Measurements from ENCODE around the gene CCDC83. TPM values are rescaled to one million over a fixed set of nuclear protein-coding genes. Genes with fewer than 3 reads are reported as not detected.

Gene CCDC83
- total and polyA plus RNA-seq, 9 of the 15 experiments (the other 6 are each of a cell fraction or from before 2014, with no cell fraction given): not detected

- TF ChIP-seq RNF219 (CRISPR knock-in tag; IDR thresholded peaks at IDR 0.05) (no peak), FOSL1 (tag; conservative IDR thresholded peaks at IDR 0.05) (no peak), MAZ (CRISPR knock-in tag; conservative IDR thresholded peaks at IDR 0.05 in 1 of 2, IDR thresholded peaks at IDR 0.05 in 1 of 2) (peak; percentile 70 to 73; a peak in 3 of 4 replicates), SAFB (IDR thresholded peaks at IDR 0.05; ENCODE audit: borderline replicate concordance, low read depth, low read length) (no peak), ZMIZ1 (IDR thresholded peaks at IDR 0.05; ENCODE audit: low read depth in 2 of 2, low read length in 2 of 2) (no peak), FOXA3 (CRISPR knock-in tag; conservative IDR thresholded peaks at IDR 0.05 in 1 of 2, IDR thresholded peaks at IDR 0.05 in 1 of 2) (no peak), ZNF23 (CRISPR knock-in tag; IDR thresholded peaks at IDR 0.05) (no peak), NRF1 (conservative IDR thresholded peaks at IDR 0.05 in 1 of 2, IDR thresholded peaks at IDR 0.05 in 1 of 2) (peak; percentile 54 to 57; a peak in 2 of 4 replicates), TCF15 (CRISPR knock-in tag; IDR thresholded peaks at IDR 0.05) (no peak), HIVEP1 (CRISPR knock-in tag; IDR thresholded peaks at IDR 0.05) (no peak), YY1 (IDR thresholded peaks at IDR 0.05; ENCODE audit: borderline replicate concordance in 1 of 3, control insufficient read depth in 1 of 3, extremely low read depth in 1 of 3, insufficient read depth in 3 of 3, insufficient read length in 1 of 3, insufficient replicate concordance in 2 of 3, low read depth in 1 of 3, low read length in 2 of 3) (peak in 1 of 3 experiments; percentile 19), ZNF395 (CRISPR knock-in tag; IDR thresholded peaks at IDR 0.05) (no peak), EGR1 (conservative IDR thresholded peaks at IDR 0.05) (no peak), HSF4 (CRISPR knock-in tag; IDR thresholded peaks at IDR 0.05; ENCODE audit: borderline replicate concordance) (no peak)
- TF ChIP-seq, protein P1, sequence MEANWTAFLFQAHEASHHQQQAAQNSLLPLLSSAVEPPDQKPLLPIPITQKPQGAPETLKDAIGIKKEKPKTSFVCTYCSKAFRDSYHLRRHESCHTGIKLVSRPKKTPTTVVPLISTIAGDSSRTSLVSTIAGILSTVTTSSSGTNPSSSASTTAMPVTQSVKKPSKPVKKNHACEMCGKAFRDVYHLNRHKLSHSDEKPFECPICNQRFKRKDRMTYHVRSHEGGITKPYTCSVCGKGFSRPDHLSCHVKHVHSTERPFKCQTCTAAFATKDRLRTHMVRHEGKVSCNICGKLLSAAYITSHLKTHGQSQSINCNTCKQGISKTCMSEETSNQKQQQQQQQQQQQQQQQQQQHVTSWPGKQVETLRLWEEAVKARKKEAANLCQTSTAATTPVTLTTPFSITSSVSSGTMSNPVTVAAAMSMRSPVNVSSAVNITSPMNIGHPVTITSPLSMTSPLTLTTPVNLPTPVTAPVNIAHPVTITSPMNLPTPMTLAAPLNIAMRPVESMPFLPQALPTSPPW (CRISPR knock-in tag; IDR thresholded peaks at IDR 0.05): peak; percentile 81
Observed at GRCh38 chr11:85810871-85811611, 44.1 kb upstream of the CCDC83 start, which contains the start of gene SYTL2 (continued).

Measured in K562 (cell line).